Neural cell (in vitro differentiated cells): Measurements from ENCODE around the gene EPB42. TPM values are rescaled to one million over a fixed set of nuclear protein-coding genes. Genes with fewer than 3 reads are reported as not detected.
A peak's percentile ranks its signal among the peaks of the same experiment; 100 is the strongest.

ENCODE experiments used
- H2AFZ ChIP-seq: fragments of 200-600, 300-800 bp; sonication (generic), shearing (Covaris generic); 2 replicates; pipeline ENCODE4 v1.6.0; 2014; ENCODE audit warnings: low read depth, mild to moderate bottlenecking, antibody characterized with exemption, low read length, moderate library complexity
- H3F3A ChIP-seq: fragments of 200-600 bp; shearing (Covaris generic); 2 replicates; pipeline ENCODE4 v1.6.1; 2016; ENCODE audit warnings: mild to moderate bottlenecking, moderate library complexity, mixed read lengths, antibody characterized with exemption, low read length; ENCODE audit not compliant: insufficient read depth, poor library complexity, severe bottlenecking
- H3K27ac ChIP-seq: fragments of 200-600, 300-800 bp; sonication (generic), shearing (Covaris generic); 2 replicates; pipeline ENCODE4 v1.5.1; 2014; ENCODE audit warnings: mild to moderate bottlenecking, low read length, moderate library complexity
- H3K27me3 ChIP-seq: fragments of 300-800, 200-600 bp; sonication (generic), shearing (Covaris generic); 2 replicates; pipeline ENCODE4 v1.6.0; 2014; ENCODE audit warnings: mild to moderate bottlenecking, low read depth, low read length, moderate library complexity; ENCODE audit not compliant: insufficient read depth
- H3K36me3 ChIP-seq: fragments of 300-800, 200-600 bp; sonication (generic), shearing (Covaris generic); 2 replicates; pipeline ENCODE4 v1.5.1; 2014; ENCODE audit warnings: mild to moderate bottlenecking, antibody characterized with exemption, low read length, moderate library complexity; ENCODE audit not compliant: insufficient read depth
- H3K4me2 ChIP-seq: fragments of 300-800, 200-600 bp; sonication (generic), shearing (Covaris generic); 2 replicates; pipeline ENCODE4 v1.6.0; 2014; ENCODE audit warnings: mild to moderate bottlenecking, low read length
- H3K4me3 ChIP-seq: fragments of 300-800, 200-600 bp; sonication (generic), shearing (Covaris generic); 2 replicates; pipeline ENCODE4 v1.5.1; 2014; ENCODE audit warnings: mild to moderate bottlenecking, low read length, moderate library complexity
- H3K79me2 ChIP-seq: fragments of 200-600 bp; shearing (Covaris generic); replicated peaks from 2 replicates; pipeline ENCODE4 v1.6.0; 2014; ENCODE audit warnings: mild to moderate bottlenecking, low read length, moderate library complexity; ENCODE audit not compliant: insufficient read depth
- H3K9ac ChIP-seq: fragments of 300-800, 200-600 bp; sonication (generic), shearing (Covaris generic); 2 replicates; pipeline ENCODE4 v1.6.1; 2016; ENCODE audit warnings: mild to moderate bottlenecking, low read length, mixed read lengths
- H3K9me2 ChIP-seq: fragments of 200-600 bp; shearing (Covaris generic); 2 replicates; pipeline ENCODE4 v1.6.1; 2016; ENCODE audit warnings: mild to moderate bottlenecking, low read length, mixed read lengths; ENCODE audit not compliant: insufficient read depth
- H3K9me3 ChIP-seq: fragments of 200-600, 300-800 bp; sonication (generic), shearing (Covaris generic); 2 replicates; pipeline ENCODE4 v1.6.1; 2016; ENCODE audit warnings: mild to moderate bottlenecking, mixed run types, low read length, moderate library complexity, mixed read lengths
- H4K20me1 ChIP-seq: fragments of 200-600 bp; shearing (Covaris generic); 2 replicates; pipeline ENCODE4 v1.6.1; 2016; ENCODE audit warnings: mild to moderate bottlenecking, mixed run types; ENCODE audit not compliant: insufficient read depth
- EP300 ChIP-seq: fragments of 450-650 bp; conservative IDR thresholded peaks from 2 replicates; pipeline ENCODE4 v1.6.1; 2014; ENCODE audit warnings: antibody characterized with exemption, mild to moderate bottlenecking, moderate library complexity; ENCODE audit not compliant: poor library complexity, severe bottlenecking
- EZH2 ChIP-seq: fragments of 200-600, 300-800 bp; shearing (Covaris generic), sonication (generic); IDR thresholded peaks from 2 replicates; pipeline ENCODE4 v1.6.1; 2014; ENCODE audit warnings: antibody characterized with exemption, low read length, borderline replicate concordance, mild to moderate bottlenecking; ENCODE audit not compliant: insufficient read depth, poor library complexity, severe bottlenecking
- MXI1 ChIP-seq: fragments of 450-650 bp; conservative IDR thresholded peaks from 2 replicates; pipeline ENCODE4 v1.6.1; 2014; ENCODE audit warnings: antibody characterized with exemption, mild to moderate bottlenecking; ENCODE audit not compliant: poor library complexity, severe bottlenecking
- POLR2AphosphoS5 ChIP-seq: IDR thresholded peaks from 2 replicates; pipeline ENCODE4 v1.6.1; 2012
- RAD21 ChIP-seq: fragments of 450-650 bp; conservative IDR thresholded peaks from 2 replicates; pipeline ENCODE4 v1.6.1; 2014; ENCODE audit warnings: antibody characterized with exemption, mild to moderate bottlenecking, moderate library complexity
- SMC3 ChIP-seq: fragments of 450-650 bp; conservative IDR thresholded peaks from 2 replicates; pipeline ENCODE4 v1.6.1; 2014; ENCODE audit warnings: antibody characterized with exemption, mild to moderate bottlenecking, moderate library complexity; ENCODE audit not compliant: poor library complexity
- TAF1 ChIP-seq: IDR thresholded peaks from 2 replicates; pipeline ENCODE4 v1.6.1; 2012; ENCODE audit warnings: low read depth
- polyA plus RNA-seq: library from polyadenylated mRNA; depleted of rRNA; stranded (reverse); fragments of >200 nt; gene quantifications from 2 replicates; pipeline ENCODE4 v1.2.3, GENCODE V29; 2014
- TF ChIP-seq, protein P1 (sequence below): fragments of 450-650 bp; IDR thresholded peaks from 2 replicates; pipeline ENCODE4 v1.5.1; 2014; ENCODE audit warnings: antibody characterized with exemption, mild to moderate bottlenecking, moderate library complexity; ENCODE audit not compliant: poor library complexity, severe bottlenecking
- TF ChIP-seq, protein P2 (sequence below): IDR thresholded peaks from 2 replicates; pipeline ENCODE4 v1.6.1; 2012; ENCODE audit warnings: borderline replicate concordance

EPB42 gene
- polyA plus RNA-seq, 1 donor from 2014 or later = not detected

DNA sequence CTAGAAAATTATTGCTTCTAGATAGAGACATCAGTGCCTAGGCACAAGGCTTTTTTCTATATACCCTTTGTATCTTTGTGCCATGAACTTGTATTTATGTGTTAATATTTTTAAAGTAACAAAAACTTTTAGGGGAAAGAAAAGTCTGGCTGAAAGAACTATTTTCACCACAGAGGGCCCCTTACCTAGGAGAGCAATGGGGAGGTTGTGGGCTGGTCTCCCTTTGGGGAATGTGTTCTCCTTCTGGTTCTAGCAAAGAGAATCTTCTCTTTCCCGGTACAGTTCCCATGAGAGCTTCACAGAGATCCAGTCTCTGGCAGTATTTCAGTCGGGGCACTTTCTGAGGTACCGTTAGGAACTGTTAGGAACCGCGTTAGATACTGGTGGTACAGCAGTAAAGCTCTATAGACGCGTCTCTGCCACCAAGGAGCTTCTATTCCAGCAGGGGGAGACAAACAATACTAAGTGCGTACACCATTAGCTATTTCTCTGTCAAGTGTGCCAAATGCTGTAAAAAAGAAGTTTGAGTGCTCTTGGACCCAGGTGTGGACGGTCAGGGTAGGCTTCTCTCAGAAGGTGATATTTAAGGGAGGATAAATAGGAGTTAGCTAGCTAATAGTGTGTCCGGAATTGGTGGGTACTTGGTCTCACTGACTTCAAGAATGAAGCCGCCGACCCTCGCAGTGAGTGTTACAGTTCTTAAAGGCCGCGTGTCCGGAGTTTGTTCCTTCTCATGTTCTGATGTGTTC is 4.6 kb upstream of the EPB42 start:
- Histone ChIP-seq H3K4me2 (no peak overlapping the region), H2AFZ (no peak overlapping the region), H3K4me3 (no peak overlapping the region), H3K9me3 (no peaks in the 10 kb centered on the region), H3F3A (no peaks in the 10 kb centered on the region), H3K9me2 (no peaks in the 10 kb centered on the region), H3K36me3 (no peaks in the 10 kb centered on the region), H4K20me1 (no peaks in the 10 kb centered on the region), H3K27me3 (no peaks in the 10 kb centered on the region), H3K9ac (no peak overlapping the region), H3K27ac (no peak overlapping the region), H3K79me2 (no peaks in the 10 kb centered on the region)
- TF ChIP-seq SMC3 (peak; percentile 26), TAF1 (no peak)
- TF ChIP-seq, protein P1, sequence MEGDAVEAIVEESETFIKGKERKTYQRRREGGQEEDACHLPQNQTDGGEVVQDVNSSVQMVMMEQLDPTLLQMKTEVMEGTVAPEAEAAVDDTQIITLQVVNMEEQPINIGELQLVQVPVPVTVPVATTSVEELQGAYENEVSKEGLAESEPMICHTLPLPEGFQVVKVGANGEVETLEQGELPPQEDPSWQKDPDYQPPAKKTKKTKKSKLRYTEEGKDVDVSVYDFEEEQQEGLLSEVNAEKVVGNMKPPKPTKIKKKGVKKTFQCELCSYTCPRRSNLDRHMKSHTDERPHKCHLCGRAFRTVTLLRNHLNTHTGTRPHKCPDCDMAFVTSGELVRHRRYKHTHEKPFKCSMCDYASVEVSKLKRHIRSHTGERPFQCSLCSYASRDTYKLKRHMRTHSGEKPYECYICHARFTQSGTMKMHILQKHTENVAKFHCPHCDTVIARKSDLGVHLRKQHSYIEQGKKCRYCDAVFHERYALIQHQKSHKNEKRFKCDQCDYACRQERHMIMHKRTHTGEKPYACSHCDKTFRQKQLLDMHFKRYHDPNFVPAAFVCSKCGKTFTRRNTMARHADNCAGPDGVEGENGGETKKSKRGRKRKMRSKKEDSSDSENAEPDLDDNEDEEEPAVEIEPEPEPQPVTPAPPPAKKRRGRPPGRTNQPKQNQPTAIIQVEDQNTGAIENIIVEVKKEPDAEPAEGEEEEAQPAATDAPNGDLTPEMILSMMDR = peak; percentile 42

DNA sequence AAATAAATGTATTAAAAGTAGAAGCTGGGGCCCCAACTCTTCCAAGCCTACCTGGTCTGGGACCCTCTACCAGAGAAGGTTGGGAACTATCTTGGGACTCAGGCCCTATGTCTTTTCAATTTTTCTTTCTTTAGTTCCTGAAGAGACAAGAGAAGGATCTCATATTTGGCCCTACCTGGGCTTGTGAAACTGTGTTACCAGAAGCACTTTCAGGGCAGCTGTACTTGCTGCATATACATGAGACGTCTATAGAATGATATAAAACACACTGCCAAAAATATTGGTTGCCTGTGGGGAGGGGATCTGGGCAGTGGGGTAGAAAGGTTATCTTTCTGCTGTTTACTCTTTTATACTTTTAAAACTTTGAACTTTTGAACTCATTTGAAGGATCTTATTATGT is 604 bp upstream of the EPB42 start:
- H4K20me1 ChIP-seq = no peaks in the 10 kb centered on the region
- H3K27ac ChIP-seq = no peak overlapping the region
- no peak overlapping the region for H3K4me2 ChIP-seq

More for the DNA sequence above, 604 bp upstream of the EPB42 start:
- Histone ChIP-seq H3K9me3 (no peaks in the 10 kb centered on the region), H3K27me3 (no peaks in the 10 kb centered on the region), H3K9me2 (no peaks in the 10 kb centered on the region), H3K4me3 (no peak overlapping the region), H3K36me3 (no peaks in the 10 kb centered on the region), H2AFZ (no peak overlapping the region), H3F3A (no peaks in the 10 kb centered on the region), H3K9ac (no peak overlapping the region), H3K79me2 (no peaks in the 10 kb centered on the region)
- TF ChIP-seq, protein P2, sequence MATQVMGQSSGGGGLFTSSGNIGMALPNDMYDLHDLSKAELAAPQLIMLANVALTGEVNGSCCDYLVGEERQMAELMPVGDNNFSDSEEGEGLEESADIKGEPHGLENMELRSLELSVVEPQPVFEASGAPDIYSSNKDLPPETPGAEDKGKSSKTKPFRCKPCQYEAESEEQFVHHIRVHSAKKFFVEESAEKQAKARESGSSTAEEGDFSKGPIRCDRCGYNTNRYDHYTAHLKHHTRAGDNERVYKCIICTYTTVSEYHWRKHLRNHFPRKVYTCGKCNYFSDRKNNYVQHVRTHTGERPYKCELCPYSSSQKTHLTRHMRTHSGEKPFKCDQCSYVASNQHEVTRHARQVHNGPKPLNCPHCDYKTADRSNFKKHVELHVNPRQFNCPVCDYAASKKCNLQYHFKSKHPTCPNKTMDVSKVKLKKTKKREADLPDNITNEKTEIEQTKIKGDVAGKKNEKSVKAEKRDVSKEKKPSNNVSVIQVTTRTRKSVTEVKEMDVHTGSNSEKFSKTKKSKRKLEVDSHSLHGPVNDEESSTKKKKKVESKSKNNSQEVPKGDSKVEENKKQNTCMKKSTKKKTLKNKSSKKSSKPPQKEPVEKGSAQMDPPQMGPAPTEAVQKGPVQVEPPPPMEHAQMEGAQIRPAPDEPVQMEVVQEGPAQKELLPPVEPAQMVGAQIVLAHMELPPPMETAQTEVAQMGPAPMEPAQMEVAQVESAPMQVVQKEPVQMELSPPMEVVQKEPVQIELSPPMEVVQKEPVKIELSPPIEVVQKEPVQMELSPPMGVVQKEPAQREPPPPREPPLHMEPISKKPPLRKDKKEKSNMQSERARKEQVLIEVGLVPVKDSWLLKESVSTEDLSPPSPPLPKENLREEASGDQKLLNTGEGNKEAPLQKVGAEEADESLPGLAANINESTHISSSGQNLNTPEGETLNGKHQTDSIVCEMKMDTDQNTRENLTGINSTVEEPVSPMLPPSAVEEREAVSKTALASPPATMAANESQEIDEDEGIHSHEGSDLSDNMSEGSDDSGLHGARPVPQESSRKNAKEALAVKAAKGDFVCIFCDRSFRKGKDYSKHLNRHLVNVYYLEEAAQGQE = no peak
- TF ChIP-seq, protein P1 = no peak
- TF ChIP-seq POLR2AphosphoS5 (no peak), SMC3 (no peak), RAD21 (no peak), EZH2 (no peak), TAF1 (no peak), MXI1 (no peak), EP300 (no peak)
